GM12875 (cell line): ENCODE measurements around the gene C6orf132.

Source experiments
- H3K4me3 ChIP-seq: one replicate; pipeline ENCODE4 v1.5.1; 2011; ENCODE audit warnings: low read depth, low read length, control low read depth
- CTCF ChIP-seq: IDR thresholded peaks from 2 replicates; pipeline ENCODE4 v1.5.1; 2011; ENCODE audit warnings: low read depth, mild to moderate bottlenecking, control low read depth, inconsistent platforms, low read length, moderate library complexity, borderline replicate concordance; ENCODE audit not compliant: insufficient read depth

C6orf132 gene, protein sequence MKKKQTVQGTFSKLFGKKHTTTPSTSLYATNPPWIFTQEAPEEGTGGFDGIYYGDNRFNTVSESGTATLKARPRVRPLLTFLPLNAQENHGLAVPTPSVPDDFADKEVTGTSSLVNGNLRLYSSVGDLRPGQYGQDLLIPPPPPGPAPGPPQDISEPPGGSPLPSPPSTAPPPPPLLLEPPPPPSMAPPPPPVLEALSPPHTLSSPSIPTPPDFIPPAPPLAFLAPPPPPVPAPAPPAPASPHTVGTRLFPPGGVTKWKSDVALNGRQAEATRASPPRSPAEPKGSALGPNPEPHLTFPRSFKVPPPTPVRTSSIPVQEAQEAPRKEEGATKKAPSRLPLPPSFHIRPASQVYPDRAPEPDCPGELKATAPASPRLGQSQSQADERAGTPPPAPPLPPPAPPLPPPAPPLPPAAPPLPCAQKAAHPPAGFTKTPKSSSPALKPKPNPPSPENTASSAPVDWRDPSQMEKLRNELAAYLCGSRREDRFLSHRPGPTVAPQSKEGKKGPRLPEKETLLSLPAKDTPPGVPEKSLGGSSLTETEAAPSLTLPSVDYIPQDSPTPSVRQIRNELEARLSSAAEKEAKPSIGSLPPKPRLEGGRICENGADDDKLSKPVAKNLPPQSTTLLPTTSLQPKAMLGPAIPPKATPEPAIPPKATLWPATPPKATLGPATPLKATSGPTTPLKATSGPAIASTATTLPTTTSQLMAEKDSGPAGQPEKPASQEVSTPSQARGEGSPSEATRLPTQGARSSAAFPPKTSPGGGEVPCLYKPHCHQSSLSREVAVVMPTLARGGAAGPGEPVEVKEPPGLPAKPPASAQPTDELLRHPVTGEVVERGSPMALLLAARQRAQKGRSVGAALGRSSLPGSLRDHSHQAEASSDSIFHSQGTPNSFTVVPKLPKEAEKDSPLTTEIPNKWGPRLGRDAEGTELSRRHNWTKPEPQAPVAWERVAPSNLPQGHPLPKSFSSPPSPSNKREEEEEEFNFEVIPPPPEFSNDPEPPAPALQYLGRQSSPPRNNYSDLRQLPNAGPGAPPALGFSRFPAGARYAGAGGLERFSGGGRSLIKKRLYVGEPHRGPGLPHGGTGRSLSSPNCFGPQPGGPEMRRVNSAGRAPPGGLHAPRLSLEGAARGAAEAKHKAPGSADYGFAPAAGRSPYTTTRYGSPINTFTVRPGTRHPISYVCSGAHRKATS

GRCh38 chr6:42142118-42142835 lies at the start of gene C6orf132:
Gene C6orf132, minus strand, starts transcription at chr6:42142620. Its CDS starts 176 bp downstream, at chr6:42142444.
- no peak within 1 kb of the TSS for H3K4me3 ChIP-seq
- no peak for TF ChIP-seq CTCF

DNA sequence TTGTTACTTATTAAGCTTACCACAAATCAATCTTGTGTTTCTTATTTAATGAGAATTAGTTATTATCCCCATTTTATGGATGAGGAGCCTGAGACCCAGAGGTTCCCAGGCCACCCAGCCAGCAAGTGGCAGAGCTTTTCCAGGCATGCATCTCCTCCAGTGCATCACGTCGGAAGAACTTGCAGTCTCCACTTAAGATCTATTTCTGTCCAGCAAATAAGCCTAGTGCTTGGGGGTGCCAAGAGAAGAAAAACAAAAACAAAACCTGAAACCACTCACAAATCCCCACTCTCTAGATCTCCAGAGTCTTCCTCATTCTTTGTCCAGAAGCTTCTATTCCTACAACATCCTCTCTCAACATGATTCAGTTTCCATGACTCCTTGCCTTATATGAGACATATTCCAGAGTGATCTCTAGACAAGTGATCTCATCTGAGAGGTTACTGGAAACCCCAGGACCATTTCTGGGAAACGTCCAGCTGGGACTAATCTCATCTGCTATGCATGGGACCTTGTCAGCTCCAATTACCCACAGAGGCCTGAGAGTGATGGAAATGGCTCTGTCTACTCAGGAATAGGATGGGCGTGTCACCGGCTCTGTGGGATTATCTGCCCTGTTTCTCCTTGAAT lies 48.2 kb upstream of the C6orf132 start:
- no peak for TF ChIP-seq CTCF
- no peak overlapping the region for H3K4me3 ChIP-seq

- H3K4me3 ChIP-seq = no peak overlapping the region
- no peak for TF ChIP-seq CTCF
Measured at GRCh38 chr6:42188406-42188805, 46.0 kb upstream of the C6orf132 start.

DNA sequence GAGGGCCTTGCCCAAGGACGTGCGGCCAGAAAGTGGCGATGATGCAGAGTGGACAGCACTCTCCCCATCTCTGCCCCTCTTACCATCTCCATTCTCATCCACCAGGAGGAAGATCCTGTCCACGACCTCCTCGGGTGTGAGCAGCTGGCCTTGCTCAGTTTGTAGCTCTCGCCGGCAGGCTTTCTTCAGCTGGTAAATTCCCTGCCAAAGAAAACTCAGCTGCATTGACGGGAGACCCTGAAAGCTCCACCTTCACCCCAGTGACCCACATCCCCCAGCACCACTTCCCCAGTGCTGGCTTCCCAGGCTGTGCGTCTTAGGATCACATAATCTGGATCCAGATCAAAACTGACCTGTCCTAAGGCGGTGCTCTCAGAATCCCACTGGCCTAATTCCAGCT lies 43.2 kb upstream of the C6orf132 start:
- TF ChIP-seq CTCF = no peak

GRCh38 chr6:42184475-42184874 lies 42.1 kb upstream of the C6orf132 start:
- H3K4me3 ChIP-seq = no peak overlapping the region
- no peak for TF ChIP-seq CTCF

More for the DNA sequence above, 43.2 kb upstream of the C6orf132 start:
- H3K4me3 ChIP-seq = no peak overlapping the region

DNA sequence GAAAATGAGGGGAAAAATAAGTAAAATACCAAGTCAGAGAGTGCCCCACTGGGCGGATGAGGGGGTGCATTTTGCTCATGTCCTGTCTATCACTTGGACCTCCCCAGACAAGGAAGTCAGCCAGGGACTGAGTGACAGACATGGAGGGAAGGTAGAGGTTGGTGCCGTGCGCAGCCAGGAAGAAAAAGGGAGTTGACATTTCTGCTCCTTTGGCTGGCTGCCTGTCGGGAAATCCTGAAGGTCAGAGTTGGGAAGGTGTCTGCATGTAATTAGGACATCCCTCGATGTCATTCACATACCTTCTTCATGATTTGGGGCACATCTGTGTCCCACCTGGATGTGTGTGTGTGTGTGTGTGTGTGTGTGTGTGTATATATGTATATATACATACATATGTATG lies 39.7 kb upstream of the C6orf132 start:
- no peak for TF ChIP-seq CTCF

More for the DNA sequence above, 39.7 kb upstream of the C6orf132 start:
- H3K4me3 ChIP-seq = no peak overlapping the region
